ENCODE data around the gene MBOAT1.

Gene MBOAT1

DNA sequence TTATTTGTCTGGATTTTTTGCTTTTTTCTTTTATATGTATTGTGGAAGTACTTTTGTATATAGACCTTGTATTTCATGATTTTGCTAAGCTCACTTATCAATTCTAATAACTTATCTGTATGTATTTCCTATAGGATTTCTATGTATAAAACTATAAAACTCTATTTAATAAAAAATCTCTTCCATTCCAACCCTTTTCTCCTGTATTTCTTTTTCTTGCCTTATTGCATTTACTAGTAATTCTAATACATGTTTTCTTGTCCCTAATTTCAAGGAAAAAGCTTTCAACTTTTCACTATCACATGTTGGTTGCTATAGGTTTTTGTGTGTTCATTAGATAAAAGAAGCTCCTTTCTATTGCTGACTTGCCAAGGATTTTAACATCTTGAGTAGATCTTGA is 125.3 kb downstream of the MBOAT1 start:
- Histone ChIP-seq H3K36me3 (ENCODE audit: control insufficient read depth in 2 of 2, insufficient read depth in 1 of 2, low read length in 2 of 2) (no peaks in the 10 kb centered on the region), H3K4me3 (ENCODE audit: low read depth, low read length) (no peak overlapping the region), H3K4me1 (ENCODE audit: control insufficient read depth, insufficient read depth, low read length) (no peaks in the 10 kb centered on the region), H3K9me3 (ENCODE audit: control insufficient read depth, insufficient read depth, low read depth, low read length) (no peaks in the 10 kb centered on the region), H3K27ac (ENCODE audit: extremely low read depth, low read depth, low read length) (no peak overlapping the region)
- POLR2A ChIA-PET: no interaction called here
- no peak for TF ChIP-seq ZBTB1 (tag by site-specific recombination; IDR thresholded peaks at IDR 0.05)
- TF ChIP-seq SETDB1 (IDR thresholded peaks at IDR 0.05; ENCODE audit: insufficient read length, low read length): peak; percentile 77
- no peak for TF ChIP-seq ZNF248 (tag by site-specific recombination; IDR thresholded peaks at IDR 0.05)
- CTCF ChIA-PET: interaction anchor here (1.3 kb wide), 1 partner anchor 41 kb away, joined by 3 read pairs; no protein-coding TSS in a partner anchor

DNA sequence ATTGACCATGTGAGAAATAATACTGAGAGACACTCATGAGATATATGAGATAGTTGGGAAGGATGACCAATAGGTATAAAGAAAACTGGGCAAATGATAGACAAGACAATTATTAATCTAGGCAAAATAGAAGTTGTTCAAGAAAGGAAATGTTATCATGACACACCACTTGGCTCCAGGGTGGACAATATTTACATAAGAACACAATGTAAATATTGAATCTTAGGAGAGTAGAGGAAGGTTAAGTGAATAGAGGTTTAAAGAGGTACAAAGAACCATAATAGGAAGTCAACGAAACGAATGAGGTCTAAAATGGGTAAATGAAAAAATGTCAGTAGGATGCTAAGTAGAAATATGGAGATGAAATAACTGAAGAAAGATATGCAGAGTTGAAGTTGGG is 126.5 kb downstream of the MBOAT1 start:
- H3K36me3 ChIP-seq (ENCODE audit: control insufficient read depth in 2 of 2, insufficient read depth in 1 of 2, low read length in 2 of 2): no peaks in the 10 kb centered on the region
- no peaks in the 10 kb centered on the region for H3K9me3 ChIP-seq (ENCODE audit: control insufficient read depth, insufficient read depth, low read depth, low read length)
- no peaks in the 10 kb centered on the region for H3K4me1 ChIP-seq (ENCODE audit: control insufficient read depth, insufficient read depth, low read length)
- no peak overlapping the region for H3K4me3 ChIP-seq (ENCODE audit: low read depth, low read length)
- ChIA-PET POLR2A (no interaction called here), CTCF (no interaction called here)
- TF ChIP-seq ZNF514 (tag by site-specific recombination; IDR thresholded peaks at IDR 0.05) (no peak), ZNF157 (tag by site-specific recombination; IDR thresholded peaks at IDR 0.05) (no peak), ZNF423 (tag by site-specific recombination; IDR thresholded peaks at IDR 0.05) (no peak), ZBTB21 (tag by site-specific recombination; IDR thresholded peaks at IDR 0.05) (no peak), GLI2 (tag by site-specific recombination; IDR thresholded peaks at IDR 0.05; ENCODE audit: borderline replicate concordance, low read depth) (no peak), ZBTB17 (tag by site-specific recombination; IDR thresholded peaks at IDR 0.05) (no peak), ZNF48 (tag by site-specific recombination; IDR thresholded peaks at IDR 0.05) (no peak), ZNF629 (tag by site-specific recombination; IDR thresholded peaks at IDR 0.05) (no peak), EGR2 (tag by site-specific recombination; IDR thresholded peaks at IDR 0.05; ENCODE audit: low read depth) (no peak), ZNF658 (tag by site-specific recombination; IDR thresholded peaks at IDR 0.05) (no peak), ZNF529 (tag by site-specific recombination; IDR thresholded peaks at IDR 0.05; ENCODE audit: insufficient replicate concordance) (no peak), ZNF776 (tag by site-specific recombination; IDR thresholded peaks at IDR 0.05; ENCODE audit: borderline replicate concordance) (no peak), ZNF239 (tag by site-specific recombination; IDR thresholded peaks at IDR 0.05) (no peak)
- TF ChIP-seq, protein P1, sequence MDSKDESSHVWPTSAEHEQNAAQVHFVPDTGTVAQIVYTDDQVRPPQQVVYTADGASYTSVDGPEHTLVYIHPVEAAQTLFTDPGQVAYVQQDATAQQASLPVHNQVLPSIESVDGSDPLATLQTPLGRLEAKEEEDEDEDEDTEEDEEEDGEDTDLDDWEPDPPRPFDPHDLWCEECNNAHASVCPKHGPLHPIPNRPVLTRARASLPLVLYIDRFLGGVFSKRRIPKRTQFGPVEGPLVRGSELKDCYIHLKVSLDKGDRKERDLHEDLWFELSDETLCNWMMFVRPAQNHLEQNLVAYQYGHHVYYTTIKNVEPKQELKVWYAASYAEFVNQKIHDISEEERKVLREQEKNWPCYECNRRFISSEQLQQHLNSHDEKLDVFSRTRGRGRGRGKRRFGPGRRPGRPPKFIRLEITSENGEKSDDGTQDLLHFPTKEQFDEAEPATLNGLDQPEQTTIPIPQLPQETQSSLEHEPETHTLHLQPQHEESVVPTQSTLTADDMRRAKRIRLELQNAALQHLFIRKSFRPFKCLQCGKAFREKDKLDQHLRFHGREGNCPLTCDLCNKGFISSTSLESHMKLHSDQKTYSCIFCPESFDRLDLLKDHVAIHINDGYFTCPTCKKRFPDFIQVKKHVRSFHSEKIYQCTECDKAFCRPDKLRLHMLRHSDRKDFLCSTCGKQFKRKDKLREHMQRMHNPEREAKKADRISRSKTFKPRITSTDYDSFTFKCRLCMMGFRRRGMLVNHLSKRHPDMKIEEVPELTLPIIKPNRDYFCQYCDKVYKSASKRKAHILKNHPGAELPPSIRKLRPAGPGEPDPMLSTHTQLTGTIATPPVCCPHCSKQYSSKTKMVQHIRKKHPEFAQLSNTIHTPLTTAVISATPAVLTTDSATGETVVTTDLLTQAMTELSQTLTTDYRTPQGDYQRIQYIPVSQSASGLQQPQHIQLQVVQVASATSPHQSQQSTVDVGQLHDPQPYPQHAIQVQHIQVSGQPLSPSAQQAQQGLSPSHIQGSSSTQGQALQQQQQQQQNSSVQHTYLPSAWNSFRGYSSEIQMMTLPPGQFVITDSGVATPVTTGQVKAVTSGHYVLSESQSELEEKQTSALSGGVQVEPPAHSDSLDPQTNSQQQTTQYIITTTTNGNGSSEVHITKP (tag by site-specific recombination; IDR thresholded peaks at IDR 0.05): no peak
- TF ChIP-seq, protein P2, sequence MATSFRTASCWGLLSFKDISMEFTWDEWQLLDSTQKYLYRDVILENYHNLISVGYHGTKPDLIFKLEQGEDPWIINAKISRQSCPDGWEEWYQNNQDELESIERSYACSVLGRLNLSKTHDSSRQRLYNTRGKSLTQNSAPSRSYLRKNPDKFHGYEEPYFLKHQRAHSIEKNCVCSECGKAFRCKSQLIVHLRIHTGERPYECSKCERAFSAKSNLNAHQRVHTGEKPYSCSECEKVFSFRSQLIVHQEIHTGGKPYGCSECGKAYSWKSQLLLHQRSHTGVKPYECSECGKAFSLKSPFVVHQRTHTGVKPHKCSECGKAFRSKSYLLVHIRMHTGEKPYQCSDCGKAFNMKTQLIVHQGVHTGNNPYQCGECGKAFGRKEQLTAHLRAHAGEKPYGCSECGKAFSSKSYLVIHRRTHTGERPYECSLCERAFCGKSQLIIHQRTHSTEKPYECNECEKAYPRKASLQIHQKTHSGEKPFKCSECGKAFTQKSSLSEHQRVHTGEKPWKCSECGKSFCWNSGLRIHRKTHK (tag by site-specific recombination; IDR thresholded peaks at IDR 0.05): no peak
- no peak overlapping the region for H3K27ac ChIP-seq (ENCODE audit: extremely low read depth, low read depth, low read length)

DNA sequence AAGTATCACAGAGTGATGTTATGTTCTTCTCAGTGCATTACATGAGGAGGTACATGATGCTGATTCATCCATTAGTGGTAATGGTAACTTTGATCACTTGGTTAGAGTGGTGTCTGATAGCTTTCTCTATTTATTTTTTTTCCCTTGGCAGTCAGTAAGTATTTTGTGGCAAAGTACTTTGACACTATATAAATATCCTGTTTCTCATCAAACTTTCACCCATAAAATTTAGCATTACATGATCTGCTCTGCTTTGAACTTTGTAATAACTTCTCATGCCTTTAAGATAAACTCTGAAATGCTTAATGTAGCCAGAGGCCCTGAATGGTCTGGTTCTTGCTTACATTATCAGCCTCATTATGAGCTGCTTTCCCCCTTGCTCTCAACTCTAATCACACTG is 127.9 kb downstream of the MBOAT1 start:
- Histone ChIP-seq H3K4me1 (ENCODE audit: control insufficient read depth, insufficient read depth, low read length) (no peaks in the 10 kb centered on the region), H3K4me3 (ENCODE audit: low read depth, low read length) (no peak overlapping the region), H3K9me3 (ENCODE audit: control insufficient read depth, insufficient read depth, low read depth, low read length) (no peaks in the 10 kb centered on the region), H3K36me3 (ENCODE audit: control insufficient read depth in 2 of 2, insufficient read depth in 1 of 2, low read length in 2 of 2) (no peaks in the 10 kb centered on the region), H3K27ac (ENCODE audit: extremely low read depth, low read depth, low read length) (no peak overlapping the region)
- CTCF ChIA-PET: interaction anchor here (0.6 kb wide), 1 partner anchor 42 kb away, joined by 3 read pairs; no protein-coding TSS in a partner anchor
- POLR2A ChIA-PET: no interaction called here
- TF ChIP-seq ZNF792 (tag by site-specific recombination; IDR thresholded peaks at IDR 0.05): no peak
- TF ChIP-seq, protein P3, sequence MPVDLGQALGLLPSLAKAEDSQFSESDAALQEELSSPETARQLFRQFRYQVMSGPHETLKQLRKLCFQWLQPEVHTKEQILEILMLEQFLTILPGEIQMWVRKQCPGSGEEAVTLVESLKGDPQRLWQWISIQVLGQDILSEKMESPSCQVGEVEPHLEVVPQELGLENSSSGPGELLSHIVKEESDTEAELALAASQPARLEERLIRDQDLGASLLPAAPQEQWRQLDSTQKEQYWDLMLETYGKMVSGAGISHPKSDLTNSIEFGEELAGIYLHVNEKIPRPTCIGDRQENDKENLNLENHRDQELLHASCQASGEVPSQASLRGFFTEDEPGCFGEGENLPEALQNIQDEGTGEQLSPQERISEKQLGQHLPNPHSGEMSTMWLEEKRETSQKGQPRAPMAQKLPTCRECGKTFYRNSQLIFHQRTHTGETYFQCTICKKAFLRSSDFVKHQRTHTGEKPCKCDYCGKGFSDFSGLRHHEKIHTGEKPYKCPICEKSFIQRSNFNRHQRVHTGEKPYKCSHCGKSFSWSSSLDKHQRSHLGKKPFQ (tag by site-specific recombination; IDR thresholded peaks at IDR 0.05): no peak
- TF ChIP-seq ZNF202 (tag by site-specific recombination; IDR thresholded peaks at IDR 0.05; ENCODE audit: borderline replicate concordance): no peak
- TF ChIP-seq ZNF341 (tag by site-specific recombination; IDR thresholded peaks at IDR 0.05; ENCODE audit: low read depth): no peak
- TF ChIP-seq ZBTB48 (tag by site-specific recombination; IDR thresholded peaks at IDR 0.05): no peak
- TF ChIP-seq SETDB1 (IDR thresholded peaks at IDR 0.05; ENCODE audit: insufficient read length, low read length): no peak
- no peak for TF ChIP-seq ZNF112 (tag by site-specific recombination; IDR thresholded peaks at IDR 0.05)
- no peak for TF ChIP-seq ZBTB17 (tag by site-specific recombination; IDR thresholded peaks at IDR 0.05)
- no peak for TF ChIP-seq RBAK (tag by site-specific recombination; IDR thresholded peaks at IDR 0.05)
- TF ChIP-seq, protein P4, sequence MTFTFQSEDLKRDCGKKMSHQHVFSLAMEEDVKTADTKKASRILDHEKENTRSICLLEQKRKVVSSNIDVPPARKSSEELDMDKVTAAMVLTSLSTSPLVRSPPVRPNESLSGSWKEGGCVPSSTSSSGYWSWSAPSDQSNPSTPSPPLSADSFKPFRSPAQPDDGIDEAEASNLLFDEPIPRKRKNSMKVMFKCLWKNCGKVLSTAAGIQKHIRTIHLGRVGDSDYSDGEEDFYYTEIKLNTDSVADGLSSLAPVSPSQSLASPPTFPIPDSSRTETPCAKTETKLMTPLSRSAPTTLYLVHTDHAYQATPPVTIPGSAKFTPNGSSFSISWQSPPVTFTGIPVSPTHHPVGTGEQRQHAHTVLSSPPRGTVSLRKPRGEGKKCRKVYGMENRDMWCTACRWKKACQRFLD (tag by site-specific recombination; IDR thresholded peaks at IDR 0.05): no peak

All from HEK293 (cell line).